Fibroblast of mammary gland (primary cell): ENCODE results near the gene CDR2.

Source experiments
- DNase-seq: peaks from one replicate; pipeline ENCODE4 v3.0.0-alpha.2; 2010; ENCODE audit warnings: low read depth
- H3K4me3 ChIP-seq: 2 replicates; pipeline ENCODE4 v1.5.1; 2011; ENCODE audit warnings: low read depth, mild to moderate bottlenecking, low read length, moderate library complexity; ENCODE audit not compliant: control insufficient read depth
- TF ChIP-seq, protein P1 (sequence below): conservative IDR thresholded peaks from 2 replicates; pipeline ENCODE4 v1.5.1; 2011; ENCODE audit warnings: low read depth, low read length, inconsistent platforms; ENCODE audit not compliant: control insufficient read depth, insufficient read depth

The CDR2 gene

DNA sequence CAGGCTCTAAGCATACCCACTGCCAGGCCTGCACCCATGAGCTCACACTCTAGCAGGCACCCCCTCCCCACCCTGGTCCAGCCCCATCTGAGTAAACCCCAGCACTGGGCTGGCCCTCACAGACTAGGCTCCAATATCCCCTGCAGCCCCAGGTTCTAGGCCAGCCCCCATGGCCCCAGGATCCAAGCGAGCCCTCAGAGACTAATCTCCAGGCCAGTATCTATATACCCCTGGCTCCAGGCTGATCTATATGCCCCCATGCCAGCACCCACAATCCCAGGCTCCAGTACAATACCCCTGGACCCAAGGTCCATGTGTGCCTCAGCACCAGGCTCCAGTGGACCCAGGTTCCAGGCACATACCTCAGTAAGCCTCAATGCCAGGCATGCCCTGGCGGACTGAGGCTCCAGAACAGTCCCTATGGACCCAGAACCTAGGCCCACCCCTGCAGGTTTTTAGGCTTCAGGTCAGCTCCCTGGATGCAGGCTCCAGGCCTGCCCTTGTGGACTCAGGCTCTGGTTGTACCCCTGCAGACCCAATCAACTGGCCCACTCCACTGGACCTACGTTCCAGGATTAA lies 38.7 kb downstream of the CDR2 start:
- TF ChIP-seq, protein P1, sequence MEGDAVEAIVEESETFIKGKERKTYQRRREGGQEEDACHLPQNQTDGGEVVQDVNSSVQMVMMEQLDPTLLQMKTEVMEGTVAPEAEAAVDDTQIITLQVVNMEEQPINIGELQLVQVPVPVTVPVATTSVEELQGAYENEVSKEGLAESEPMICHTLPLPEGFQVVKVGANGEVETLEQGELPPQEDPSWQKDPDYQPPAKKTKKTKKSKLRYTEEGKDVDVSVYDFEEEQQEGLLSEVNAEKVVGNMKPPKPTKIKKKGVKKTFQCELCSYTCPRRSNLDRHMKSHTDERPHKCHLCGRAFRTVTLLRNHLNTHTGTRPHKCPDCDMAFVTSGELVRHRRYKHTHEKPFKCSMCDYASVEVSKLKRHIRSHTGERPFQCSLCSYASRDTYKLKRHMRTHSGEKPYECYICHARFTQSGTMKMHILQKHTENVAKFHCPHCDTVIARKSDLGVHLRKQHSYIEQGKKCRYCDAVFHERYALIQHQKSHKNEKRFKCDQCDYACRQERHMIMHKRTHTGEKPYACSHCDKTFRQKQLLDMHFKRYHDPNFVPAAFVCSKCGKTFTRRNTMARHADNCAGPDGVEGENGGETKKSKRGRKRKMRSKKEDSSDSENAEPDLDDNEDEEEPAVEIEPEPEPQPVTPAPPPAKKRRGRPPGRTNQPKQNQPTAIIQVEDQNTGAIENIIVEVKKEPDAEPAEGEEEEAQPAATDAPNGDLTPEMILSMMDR: no peak
- no peak overlapping the region for H3K4me3 ChIP-seq
- no peak for DNase-seq

DNA sequence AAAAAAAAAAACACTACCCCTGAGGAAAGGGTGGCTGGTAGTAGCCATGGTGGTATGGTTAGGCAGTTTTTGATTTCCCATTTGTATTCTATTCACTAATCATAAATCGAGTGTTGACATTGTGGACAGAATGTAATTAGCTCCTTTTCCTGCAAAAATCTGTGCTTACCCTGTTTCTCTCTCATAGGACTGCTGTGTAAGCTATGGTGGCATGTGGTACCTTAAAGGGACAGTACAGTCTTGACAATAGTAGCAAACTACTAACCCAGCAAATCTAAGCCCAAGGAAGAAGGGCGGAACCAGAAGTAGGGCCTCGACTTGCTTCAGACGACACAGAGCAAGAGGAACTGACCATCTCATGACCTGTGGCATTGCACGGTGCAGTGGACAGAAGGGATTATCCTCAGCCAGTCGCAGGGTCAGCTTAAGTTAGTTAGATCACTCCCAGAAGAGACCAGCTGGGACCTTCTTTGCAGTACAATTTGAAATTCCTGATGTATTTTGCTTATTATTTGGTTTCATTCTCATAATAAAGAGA lies 40.9 kb downstream of the CDR2 start:
- H3K4me3 ChIP-seq: no peak overlapping the region
- no peak for DNase-seq
- TF ChIP-seq, protein P1: no peak

DNA sequence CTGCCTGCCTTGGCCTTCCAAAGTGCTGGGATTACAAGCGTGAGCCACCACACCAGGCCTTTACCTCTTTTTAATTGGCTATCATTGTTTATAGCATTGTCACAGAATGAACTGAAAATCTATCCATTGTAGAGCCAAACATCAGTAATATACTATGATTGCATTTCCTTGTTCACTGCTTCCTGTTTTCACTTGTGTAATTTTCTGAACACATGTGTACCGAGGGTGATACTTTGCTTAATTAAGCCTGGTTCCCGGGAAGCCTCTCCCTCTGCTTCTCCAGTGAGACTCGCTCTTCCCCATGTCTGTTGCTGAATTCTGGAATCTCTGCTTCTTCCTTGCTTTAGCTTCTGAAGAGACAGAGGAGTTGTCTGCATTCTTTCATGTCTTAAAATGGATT lies 44.1 kb downstream of the CDR2 start:
- TF ChIP-seq, protein P1: no peak
- no peak for DNase-seq
- H3K4me3 ChIP-seq: no peak overlapping the region

DNA sequence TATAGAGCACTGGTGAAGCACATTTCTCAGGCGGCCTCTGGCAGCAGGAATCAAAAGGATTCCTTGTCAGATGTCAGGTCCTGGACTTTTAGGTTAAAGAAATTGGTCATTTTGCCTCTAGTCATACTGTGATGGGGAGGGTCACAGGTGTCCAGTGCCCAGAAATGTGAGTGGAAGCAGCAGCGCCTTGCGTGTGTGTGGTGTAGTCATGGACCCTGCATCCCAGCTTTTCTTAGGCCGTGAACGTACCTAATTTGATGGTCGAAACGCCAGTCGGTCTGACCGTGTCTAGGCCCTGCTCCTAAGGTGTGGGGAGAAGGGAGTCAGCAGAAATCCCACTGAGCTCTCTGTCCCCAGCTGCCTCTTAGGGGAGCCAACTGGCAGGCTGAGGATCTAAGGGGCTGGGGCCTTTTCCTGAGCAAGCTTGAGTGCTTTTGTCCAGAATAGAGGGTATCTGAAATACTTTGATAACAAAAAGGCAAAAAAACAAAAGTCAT lies 45.2 kb downstream of the CDR2 start:
- no peak for DNase-seq
- TF ChIP-seq, protein P1: no peak
- no peak overlapping the region for H3K4me3 ChIP-seq

DNA sequence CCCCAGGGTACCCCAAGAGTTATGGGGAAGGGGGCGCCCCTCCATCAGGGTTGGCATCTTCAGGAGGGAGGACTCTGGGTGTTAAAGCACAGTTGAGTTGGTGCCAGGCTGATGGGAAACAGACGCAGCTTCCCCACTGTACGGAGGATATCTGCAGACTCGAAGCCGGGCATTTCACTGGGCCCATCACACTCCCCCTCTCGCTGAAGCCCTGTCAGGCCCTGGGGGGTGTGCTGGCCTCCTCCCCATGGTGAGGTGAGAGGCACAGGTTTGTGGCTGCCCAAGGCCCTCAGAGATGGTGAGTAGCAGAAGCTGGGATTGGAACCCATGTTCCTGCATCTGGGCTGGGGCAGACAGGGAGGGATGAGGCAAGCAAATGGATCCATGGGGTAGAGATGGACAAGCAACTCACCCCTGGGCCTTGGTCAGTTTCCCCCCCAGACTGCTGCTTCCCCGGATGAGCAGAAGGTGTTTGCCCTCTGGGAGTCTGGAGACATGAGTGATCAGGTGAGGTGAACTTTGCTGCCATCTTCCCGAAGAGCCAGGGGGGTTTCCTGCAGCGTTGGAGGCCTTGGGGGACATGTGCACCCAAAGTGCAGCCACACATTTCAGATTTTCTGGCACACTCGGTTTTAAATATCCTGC lies 46.2 kb downstream of the CDR2 start:
- TF ChIP-seq, protein P1: no peak
- no peak for DNase-seq
- no peak overlapping the region for H3K4me3 ChIP-seq

DNA sequence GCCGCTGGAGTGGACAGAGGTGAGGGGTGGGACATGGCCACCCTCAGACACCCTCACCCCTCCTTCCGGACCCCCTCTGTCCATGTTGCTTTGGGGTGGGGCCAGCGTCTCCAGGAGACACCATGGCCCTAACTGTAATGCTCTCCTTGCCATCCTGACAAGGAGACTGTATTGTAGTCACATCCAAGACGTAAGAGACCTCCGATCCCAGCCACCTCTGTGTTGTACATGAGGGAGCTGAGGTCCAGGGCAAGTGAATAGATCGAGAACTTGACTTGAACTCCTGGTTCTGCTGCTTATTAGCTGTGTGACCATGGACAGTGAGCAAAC lies 47.0 kb downstream of the CDR2 start:
- DNase-seq: no peak
- TF ChIP-seq, protein P1: no peak
- H3K4me3 ChIP-seq: no peak overlapping the region
